Measurements from ENCODE around the gene GJA10.
"Not testable (repeated sequence)": the region's sequence is repeated elsewhere in the genome, so short reads cannot be mapped to it uniquely, and the experiment has no call there.

Gene GJA10

GRCh38 chr6:89894169-89894568 lies at the start of gene GJA10:
GJA10 (plus strand) TSS chr6:89894469; CDS start chr6:89894469, 0 bp downstream.
- no peak for DNase-seq

- not testable (repeated sequence) for DNase-seq
Measured at GRCh38 chr6:89847513-89847912, 46.8 kb upstream of the GJA10 start.

GRCh38 chr6:89853068-89853467 lies 41.2 kb upstream of the GJA10 start:
- DNase-seq, result no peak

- DNase-seq, result no peak
Measured at GRCh38 chr6:89858041-89858440, 36.2 kb upstream of the GJA10 start.

GRCh38 chr6:89859744-89860143 lies 34.5 kb upstream of the GJA10 start:
- DNase-seq, result no peak

GRCh38 chr6:89862273-89862672 lies 32.0 kb upstream of the GJA10 start:
- DNase-seq, result no peak

- DNase-seq, result no peak
Measured at GRCh38 chr6:89862698-89863097, 31.6 kb upstream of the GJA10 start.

GRCh38 chr6:89866024-89866678 lies 28.1 kb upstream of the GJA10 start:
- no peak for DNase-seq

- no peak for DNase-seq
Measured at GRCh38 chr6:89873721-89874120, 20.5 kb upstream of the GJA10 start.

GRCh38 chr6:89874438-89874837 lies 19.8 kb upstream of the GJA10 start:
- no peak for DNase-seq

- DNase-seq, result no peak
Measured at GRCh38 chr6:89886378-89887120, 7.7 kb upstream of the GJA10 start.

- peak; percentile 32 for DNase-seq
Measured at GRCh38 chr6:89887452-89888137, 6.7 kb upstream of the GJA10 start.

- no peak for DNase-seq
Measured at GRCh38 chr6:89888138-89888514, 6.1 kb upstream of the GJA10 start.

- no peak for DNase-seq
Measured at GRCh38 chr6:89888871-89889270, 5.4 kb upstream of the GJA10 start.

GRCh38 chr6:89890845-89891528 lies 3.3 kb upstream of the GJA10 start:
- DNase-seq, result not testable (repeated sequence)

- not testable (repeated sequence) for DNase-seq
Measured at GRCh38 chr6:89892577-89892976, 1.7 kb upstream of the GJA10 start.

GRCh38 chr6:89895276-89895874 lies 1.1 kb downstream of the GJA10 start:
- no peak for DNase-seq

GRCh38 chr6:89910001-89910901 lies 16.0 kb downstream of the GJA10 start:
- DNase-seq, result not testable (repeated sequence)

- DNase-seq, result no peak
Measured at GRCh38 chr6:89910902-89911240, 16.6 kb downstream of the GJA10 start.

GRCh38 chr6:89916136-89916920 lies 22.1 kb downstream of the GJA10 start:
- no peak for DNase-seq

- no peak for DNase-seq
Measured at GRCh38 chr6:89917216-89917615, 22.9 kb downstream of the GJA10 start.
